HepG2 (cell line): ENCODE results near the gene PSMC3IP. TPM values are rescaled to one million over a fixed set of nuclear protein-coding genes. Genes with fewer than 3 reads are reported as not detected.
A peak's percentile ranks its signal among the peaks of the same experiment; 100 is the strongest.

Experiments
- BRCA1 ChIP-seq: sonication (generic); formaldehyde crosslinking; IDR thresholded peaks from 2 replicates; pipeline ENCODE4 v1.4.0; 2020; ENCODE audit warnings: missing genetic modification reagents
- DPF2 ChIP-seq: sonication (generic); formaldehyde crosslinking; IDR thresholded peaks from 2 replicates; pipeline ENCODE4 v1.4.0; 2020; ENCODE audit warnings: mild to moderate bottlenecking, low read depth, missing genetic modification reagents, borderline replicate concordance
- ESRRA ChIP-seq: sonication (generic); formaldehyde crosslinking; IDR thresholded peaks from 2 replicates; pipeline ENCODE4 v1.5.1; 2020; ENCODE audit warnings: mild to moderate bottlenecking, low read depth, missing genetic modification reagents
- HINFP ChIP-seq: sonication (generic); formaldehyde crosslinking; IDR thresholded peaks from 2 replicates; pipeline ENCODE4 v1.4.0; 2020; ENCODE audit warnings: low read depth, mild to moderate bottlenecking, missing genetic modification reagents
- HOXA3 ChIP-seq: sonication (generic); formaldehyde crosslinking; IDR thresholded peaks from 2 replicates; pipeline ENCODE4 v1.5.0; 2020; ENCODE audit warnings: missing genetic modification reagents
- HOXA9 ChIP-seq: sonication (generic); formaldehyde crosslinking; IDR thresholded peaks from 2 replicates; pipeline ENCODE4 v1.8.1; 2022; ENCODE audit warnings: missing genetic modification reagents, mild to moderate bottlenecking, moderate library complexity, borderline replicate concordance
- IRX3 ChIP-seq: sonication (generic); formaldehyde crosslinking; IDR thresholded peaks from 2 replicates; pipeline ENCODE4 v1.8.1; 2023; ENCODE audit warnings: mild to moderate bottlenecking, low read depth, missing genetic modification reagents, borderline replicate concordance
- NCOA1 ChIP-seq: sonication (generic); formaldehyde crosslinking; IDR thresholded peaks from 2 replicates; pipeline ENCODE4 v1.9.0; 2021; ENCODE audit warnings: missing genetic modification reagents
- PCBP2 ChIP-seq: fragments of 200-400 bp; formaldehyde crosslinking; optimal IDR thresholded peaks from 2 replicates; pipeline ENCODE3; 2018; ENCODE audit warnings: low read length, low read depth; ENCODE audit not compliant: poor library complexity, severe bottlenecking
- POLR2AphosphoS5 ChIP-seq: IDR thresholded peaks from 2 replicates; pipeline ENCODE4 v1.6.1; 2012; ENCODE audit warnings: low read depth, low read length
- PREB ChIP-seq: sonication (generic); formaldehyde crosslinking; IDR thresholded peaks from 2 replicates; pipeline ENCODE4 v1.4.0; 2020; ENCODE audit warnings: missing genetic modification reagents
- RELA ChIP-seq: sonication (generic); formaldehyde crosslinking; IDR thresholded peaks from 2 replicates; pipeline ENCODE4 v1.4.0; 2020; ENCODE audit warnings: missing genetic modification reagents
- RXRA ChIP-seq: sonication (generic); formaldehyde crosslinking; IDR thresholded peaks from 2 replicates; pipeline ENCODE4 v1.5.1; 2020; ENCODE audit warnings: missing genetic modification reagents
- TBX3 ChIP-seq: fragments of 450-650 bp; IDR thresholded peaks from 2 replicates; pipeline ENCODE4 v1.6.1; 2017; ENCODE audit warnings: antibody characterized with exemption, mild to moderate bottlenecking, inconsistent platforms, borderline replicate concordance
- TFDP1 ChIP-seq: IDR thresholded peaks from 2 replicates; pipeline ENCODE4 v1.6.1; 2016; ENCODE audit warnings: missing compliant biosample characterization, missing genetic modification reagents, borderline replicate concordance
- ZC3H13 ChIP-seq: sonication (generic); formaldehyde crosslinking; IDR thresholded peaks from 2 replicates; pipeline ENCODE4 v1.8.1; 2023; ENCODE audit warnings: mild to moderate bottlenecking, missing genetic modification reagents, moderate library complexity
- ZFP36L2 ChIP-seq: sonication (generic); formaldehyde crosslinking; IDR thresholded peaks from 2 replicates; pipeline ENCODE4 v1.4.0; 2020; ENCODE audit warnings: missing genetic modification reagents
- ZFYVE20 ChIP-seq: sonication (generic); formaldehyde crosslinking; IDR thresholded peaks from 2 replicates; pipeline ENCODE4 v1.8.0; 2023; ENCODE audit warnings: low read depth, mild to moderate bottlenecking, moderate library complexity, missing genetic modification reagents, borderline replicate concordance
- ZNF362 ChIP-seq: sonication (generic); formaldehyde crosslinking; IDR thresholded peaks from 2 replicates; pipeline ENCODE4 v1.4.0; 2020; ENCODE audit warnings: missing genetic modification reagents, mild to moderate bottlenecking, borderline replicate concordance
- ZNF496 ChIP-seq: sonication (generic); formaldehyde crosslinking; IDR thresholded peaks from 2 replicates; pipeline ENCODE4 v1.8.1; 2023; ENCODE audit warnings: mild to moderate bottlenecking, moderate library complexity, missing genetic modification reagents; ENCODE audit not compliant: insufficient replicate concordance
- ZNF572 ChIP-seq: sonication (generic); formaldehyde crosslinking; IDR thresholded peaks from 2 replicates; pipeline ENCODE4 v1.5.1; 2020; ENCODE audit warnings: mild to moderate bottlenecking, missing genetic modification reagents
- ZNF674 ChIP-seq: sonication (generic); formaldehyde crosslinking; IDR thresholded peaks from 2 replicates; pipeline ENCODE4 v1.5.0; 2020; ENCODE audit warnings: low read depth, mild to moderate bottlenecking, missing genetic modification reagents
- ZNF737 ChIP-seq: sonication (generic); formaldehyde crosslinking; IDR thresholded peaks from 2 replicates; pipeline ENCODE4 v1.5.0; 2020; ENCODE audit warnings: missing genetic modification reagents, mild to moderate bottlenecking, borderline replicate concordance
- ZNF879 ChIP-seq: sonication (generic); formaldehyde crosslinking; IDR thresholded peaks from 2 replicates; pipeline ENCODE4 v1.8.1; 2023; ENCODE audit warnings: missing genetic modification reagents
- ZNF891 ChIP-seq: sonication (generic); formaldehyde crosslinking; IDR thresholded peaks from 2 replicates; pipeline ENCODE4 v1.5.0; 2020; ENCODE audit warnings: mild to moderate bottlenecking, missing genetic modification reagents
- polyA plus RNA-seq, 8 experiments: library from polyadenylated mRNA; depleted of rRNA in 3 of 8; stranded (reverse) in 7 of 8; unstranded in 1 of 8; fragments of >200 nt; fragmentation: Illumina TruSeq in 4 of 8; extraction: Trizol in 4 of 8; gene quantifications; 2 replicates each; pipeline versions ENCODE4 v1.2.1 to v1.2.3, GENCODE V29; 2011 to 2016; ENCODE audit warnings: low read depth in 4 of 8, missing spikeins in 1 of 8, mixed read lengths in 1 of 8; ENCODE audit not compliant: insufficient read depth in 1 of 8
- total RNA-seq, 5 experiments: library from RNA; depleted of rRNA; stranded (reverse); fragments of >200 nt; fragmentation: Illumina TruSeq; extraction: Trizol; gene quantifications; 2 replicates each; pipeline ENCODE4 v1.2.3, GENCODE V29; 2016; ENCODE audit warnings: low read depth in 1 of 5

The PSMC3IP gene
- total and polyA plus RNA-seq, 2 of the 13 experiments (the other 11 are each of a cell fraction or from before 2014, with no cell fraction given) = 6.5 to 22.4 TPM

- TF ChIP-seq HOXA3 (CRISPR knock-in tag) (no peak), NCOA1 (CRISPR knock-in tag) (no peak), TFDP1 (CRISPR knock-in tag) (no peak), ZNF737 (CRISPR knock-in tag) (no peak; the same call in 1 of the 2 replicates), RELA (CRISPR knock-in tag) (no peak), BRCA1 (CRISPR knock-in tag) (no peak), ZNF362 (CRISPR knock-in tag) (no peak), ZFP36L2 (CRISPR knock-in tag) (no peak), ZNF674 (CRISPR knock-in tag) (no peak; the same call in 1 of the 2 replicates), ZNF879 (CRISPR knock-in tag) (no peak), HINFP (no peak), DPF2 (CRISPR knock-in tag) (no peak), IRX3 (no peak), TBX3 (peak; percentile 7; the same call in 1 of the 2 replicates), ESRRA (CRISPR knock-in tag) (no peak), ZNF496 (CRISPR knock-in tag) (no peak), HOXA9 (CRISPR knock-in tag) (no peak), ZNF891 (CRISPR knock-in tag) (no peak), PREB (CRISPR knock-in tag) (no peak), POLR2AphosphoS5 (0 out of 2 replicates have a peak, but pooled peaks have one; percentile 21), ZNF572 (CRISPR knock-in tag) (no peak), PCBP2 (no peak), ZFYVE20 (no peak), RXRA (CRISPR knock-in tag) (no peak), ZC3H13 (no peak)
Measured at GRCh38 chr17:42563143-42563509, 14.4 kb downstream of the PSMC3IP start (continued).
